B cell (primary cell): Measurements from ENCODE around the gene PAMR1. TPM values are rescaled to one million over a fixed set of nuclear protein-coding genes. Genes with fewer than 3 reads are reported as not detected.

Experiments used
- ATAC-seq: fragments of 200-7000 bp; cut with Tn5 transposase; one replicate; pipeline ENCODE4 v1.10.0; 2021; ENCODE audit warnings: low read depth, mild to moderate bottlenecking, moderate number of reproducible peaks, moderate library complexity
- CTCF ChIA-PET: fragments of 350-600 bp; sonication (Branson Sonifier 250); formaldehyde crosslinking; loops from one replicate; lab custom pipeline; 2021; ENCODE audit warnings: antibody characterized with exemption, inconsistent platforms; lab: Charles Lee
- POLR2A ChIA-PET: fragments of 350-600 bp; sonication (Branson Sonifier 250); formaldehyde crosslinking; loops from one replicate; lab custom pipeline; 2021; ENCODE audit warnings: antibody characterized with exemption; lab: Charles Lee
- DNase-seq: peaks from one replicate; pipeline ENCODE4 v3.0.0; 2013
- H2AFZ ChIP-seq: 2 replicates; pipeline ENCODE4 v1.6.1; 2012; ENCODE audit warnings: mild to moderate bottlenecking, low read depth, low read length; ENCODE audit not compliant: insufficient read depth, poor library complexity, severe bottlenecking
- H3K27ac ChIP-seq, 2 donors: 1 replicate in 1 of 2; 2 replicates in 1 of 2; pipeline ENCODE4 v1.5.1; 2012 to 2013; ENCODE audit warnings: low read length in 2 of 2, mild to moderate bottlenecking in 2 of 2, moderate library complexity in 1 of 2
- H3K27me3 ChIP-seq, 4 experiments: fragments of 200-600 bp in 1 of 4; sonication (generic) in 1 of 4; replicated peaks in 1 of 4; 1 replicate in 2 of 4; 2 replicates in 2 of 4; pipeline versions ENCODE4 v1.6.1 to v1.7.0; 2013 to 2016; ENCODE audit warnings: low read length in 3 of 4, mild to moderate bottlenecking in 2 of 4, mixed read lengths in 1 of 4, moderate library complexity in 1 of 4; ENCODE audit not compliant: insufficient read depth in 4 of 4, control insufficient read depth in 3 of 4; ENCODE audit errors: control extremely low read depth in 1 of 4
- H3K36me3 ChIP-seq, 2 experiments: replicated peaks in 1 of 2; 1 replicate in 1 of 2; 2 replicates in 1 of 2; pipeline versions ENCODE4 v1.6.1 to v1.7.1; 2013; ENCODE audit warnings: low read length in 1 of 2; ENCODE audit not compliant: insufficient read depth in 2 of 2, control insufficient read depth in 1 of 2; ENCODE audit errors: control extremely low read depth in 1 of 2, extremely low read depth in 1 of 2
- H3K4me1 ChIP-seq, 2 donors: fragments of 200-600 bp in 1 of 2; sonication (generic) in 1 of 2; 1 replicate in 1 of 2; 2 replicates in 1 of 2; pipeline versions ENCODE4 v1.5.1 to v1.6.1; 2013 to 2017; ENCODE audit warnings: low read length in 2 of 2; ENCODE audit not compliant: control insufficient read depth in 2 of 2, insufficient read depth in 2 of 2
- H3K4me2 ChIP-seq: replicated peaks from 2 replicates; pipeline ENCODE3; 2012; ENCODE audit warnings: mild to moderate bottlenecking, low read depth, low read length; ENCODE audit not compliant: poor library complexity, severe bottlenecking
- H3K4me3 ChIP-seq, 5 experiments: fragments of 200-600 bp in 1 of 5; sonication (generic) in 1 of 5; 1 replicate in 3 of 5; 2 replicates in 2 of 5; pipeline versions ENCODE4 v1.5.1 to v1.7.0; 2011 to 2016; ENCODE audit warnings: low read length in 4 of 5, mild to moderate bottlenecking in 4 of 5, low read depth in 2 of 5, control low read depth in 1 of 5, moderate library complexity in 1 of 5; ENCODE audit not compliant: insufficient read depth in 1 of 5; ENCODE audit errors: control extremely low read depth in 1 of 5, extremely low read depth in 1 of 5
- H3K79me2 ChIP-seq: fragments of 200-600 bp; sonication (generic); one replicate; pipeline ENCODE4 v1.6.0; 2016; ENCODE audit warnings: low read length; ENCODE audit not compliant: control insufficient read depth, insufficient read depth
- H3K9ac ChIP-seq: fragments of 200-600 bp; sonication (generic); 2 replicates; pipeline ENCODE4 v1.6.1; 2017; ENCODE audit warnings: mild to moderate bottlenecking, low read length, moderate library complexity
- H3K9me3 ChIP-seq, 3 donors: one replicate each; pipeline versions ENCODE4 v1.6.1 to v1.7.1; 2013; ENCODE audit warnings: low read length in 2 of 3; ENCODE audit not compliant: control insufficient read depth in 2 of 3, insufficient read depth in 1 of 3; ENCODE audit errors: control extremely low read depth in 1 of 3
- H4K20me1 ChIP-seq: 2 replicates; pipeline ENCODE4 v1.6.0; 2012; ENCODE audit warnings: mild to moderate bottlenecking, low read length; ENCODE audit not compliant: insufficient read depth, control insufficient read depth, poor library complexity, severe bottlenecking
- H3K27ac Mint-ChIP-seq: one replicate; pipeline ENCODE4 v1.8.0; 2021; ENCODE audit warnings: mixed read lengths
- H3K27me3 Mint-ChIP-seq: one replicate; pipeline ENCODE4 v1.8.0; 2021; ENCODE audit warnings: mixed read lengths
- H3K4me1 Mint-ChIP-seq: one replicate; pipeline ENCODE4 v1.8.0; 2021; ENCODE audit warnings: mixed read lengths
- H3K4me3 Mint-ChIP-seq: one replicate; pipeline ENCODE4 v1.8.0; 2021; ENCODE audit warnings: mixed read lengths
- H3K9me3 Mint-ChIP-seq: one replicate; pipeline ENCODE4 v1.8.0; 2022; ENCODE audit warnings: mixed read lengths; ENCODE audit not compliant: insufficient read depth
- CTCF ChIP-seq: fragments of 200-600 bp; IDR thresholded peaks from one replicate; pipeline ENCODE4 v1.8.0; 2022; ENCODE audit warnings: antibody characterized with exemption, mild to moderate bottlenecking
- EZH2 ChIP-seq: IDR thresholded peaks from 2 replicates; pipeline ENCODE4 v1.6.1; 2012; ENCODE audit warnings: borderline replicate concordance, low read depth, mild to moderate bottlenecking, moderate library complexity, low read length; ENCODE audit not compliant: insufficient read depth, poor library complexity, severe bottlenecking
- WGBS: methylation state at CpG from one replicate; pipeline ENCODE4 v1.1.5; 2013; ENCODE audit warnings: missing lambda C conversion rate; ENCODE audit not compliant: insufficient coverage; 5-methylcytosine and 5-hydroxymethylcytosine counted together
- intact Hi-C: fragments of 100-400 bp; cut with micrococcal nuclease; formaldehyde crosslinking; loops from one replicate; pipeline ENCODE4 v1.10.0; 2022
- polyA plus RNA-seq: library from polyadenylated mRNA; depleted of rRNA; stranded (reverse); fragments of >200 nt; gene quantifications from 2 replicates; pipeline ENCODE4 v1.2.3, GENCODE V29; 2012
- total RNA-seq, 2 donors: library from RNA; stranded (reverse); fragments of 120-200 nt in 1 of 2; gene quantifications; 1 replicate in 1 of 2; 2 replicates in 1 of 2; pipeline versions ENCODE4 v1.2.3 to v1.2.4, GENCODE V29; 2013 to 2022

PAMR1 gene
- total and polyA plus RNA-seq, 2 donors (not counting 1 experiment from before 2014, with no cell fraction given) = not detected

DNA sequence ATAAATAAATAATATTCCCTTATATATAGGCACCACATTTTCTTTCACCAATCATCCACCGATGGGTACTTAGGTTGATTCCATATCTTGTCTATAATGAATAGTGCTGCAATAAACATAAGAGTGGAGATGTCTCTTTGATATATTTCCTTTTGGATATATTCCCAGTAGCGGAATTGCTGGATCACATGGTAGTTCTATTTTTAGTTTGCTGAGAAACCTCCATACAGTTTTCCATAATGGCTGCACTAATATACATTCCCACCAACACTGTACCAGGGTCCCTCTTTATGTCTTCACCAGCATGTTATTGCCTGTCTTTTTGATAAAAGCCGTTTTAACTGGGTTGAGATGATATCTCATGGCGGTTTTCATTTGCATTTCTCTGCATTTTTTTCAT, 23.6 kb downstream of the PAMR1 start:
- no peaks in the 10 kb centered on the region for H3K36me3 ChIP-seq
- ChIA-PET POLR2A (no interaction called here), CTCF (no interaction called here)
- H3K79me2 ChIP-seq = no peaks in the 10 kb centered on the region
- no peak overlapping the region for H3K27ac ChIP-seq
- Mint-ChIP-seq H3K9me3 (peaks cover 7% of the 10 kb centered on the region), H3K4me3 (no peak overlapping the region), H3K4me1 (no peaks in the 10 kb centered on the region), H3K27ac (no peak overlapping the region), H3K27me3 (peaks cover 8% of the 10 kb centered on the region)
- no peaks in the 10 kb centered on the region for H3K4me1 ChIP-seq
- H3K27me3 ChIP-seq = no peaks in the 10 kb centered on the region
- H4K20me1 ChIP-seq = no peaks in the 10 kb centered on the region
- H3K4me3 ChIP-seq = no peak overlapping the region
- ATAC-seq (no peak), DNase-seq (no peak)
- intact Hi-C loops = no loop called here
- H2AFZ ChIP-seq = no peak overlapping the region
- H3K9me3 ChIP-seq = peaks cover 0 to 3% (median 2%) of the 10 kb centered on the region in 3 donors
- no peak overlapping the region for H3K4me2 ChIP-seq
- TF ChIP-seq EZH2 (no peak), CTCF (no peak)
- no CpG with 5 or more reads among the region's 4 CpGs for WGBS
- H3K9ac ChIP-seq = no peak overlapping the region

DNA sequence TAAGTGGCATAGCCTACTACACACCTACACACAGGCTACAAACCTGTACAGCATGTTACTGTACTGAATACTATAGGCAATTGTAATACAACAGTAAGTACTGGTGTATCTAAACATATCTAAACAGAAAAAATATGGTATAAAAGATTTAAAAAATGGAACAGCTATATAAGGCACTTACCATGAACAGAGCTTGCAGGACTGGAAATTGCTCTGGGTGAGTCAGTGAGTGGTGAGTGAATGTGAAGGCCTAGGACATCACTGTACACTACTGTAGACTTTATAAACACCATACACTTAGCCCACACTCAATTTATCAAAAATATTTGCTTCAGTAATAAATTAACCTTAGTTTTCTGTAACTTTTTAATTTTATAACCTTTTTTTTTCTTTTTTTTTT, 24.7 kb downstream of the PAMR1 start:
- no peak overlapping the region for H3K9ac ChIP-seq
- intact Hi-C loops = no loop called here
- no peaks in the 10 kb centered on the region for H3K4me1 ChIP-seq
- H3K4me1 Mint-ChIP-seq = no peaks in the 10 kb centered on the region
- ChIA-PET CTCF (interaction anchor here (1.0 to 1.4 kb wide), 2 partner anchors 11 to 16 kb away, joined by 3 read pairs; no protein-coding TSS in a partner anchor), POLR2A (no interaction called here)
- H3K4me2 ChIP-seq = no peak overlapping the region
- H3K9me3 Mint-ChIP-seq = peaks cover 3% of the 10 kb centered on the region
- H3K27me3 Mint-ChIP-seq = peaks cover 3% of the 10 kb centered on the region
- TF ChIP-seq CTCF (no peak), EZH2 (no peak)
- no peak overlapping the region for H3K4me3 ChIP-seq
- no peaks in the 10 kb centered on the region for H3K79me2 ChIP-seq
- H3K27ac Mint-ChIP-seq = no peak overlapping the region
- DNase-seq (no peak), ATAC-seq (no peak)
- no peak overlapping the region for H3K4me3 Mint-ChIP-seq
- no peaks in the 10 kb centered on the region for H3K27me3 ChIP-seq
- H3K36me3 ChIP-seq = no peaks in the 10 kb centered on the region
- H3K27ac ChIP-seq = no peak overlapping the region
- no peaks in the 10 kb centered on the region for H4K20me1 ChIP-seq
- no peak overlapping the region for H2AFZ ChIP-seq
- peaks cover 0 to 2% (median 2%) of the 10 kb centered on the region in 3 donors for H3K9me3 ChIP-seq
